ENCODE measurements around the gene HRH1. TPM values are rescaled to one million over a fixed set of nuclear protein-coding genes. Genes with fewer than 3 reads are reported as not detected.
"Not testable (repeated sequence)": the region's sequence is repeated elsewhere in the genome, so short reads cannot be mapped to it uniquely, and the experiment has no call there.

The HRH1 gene
- total RNA-seq, 1 experiment from 2014 or later, result 0.04 TPM

DNA sequence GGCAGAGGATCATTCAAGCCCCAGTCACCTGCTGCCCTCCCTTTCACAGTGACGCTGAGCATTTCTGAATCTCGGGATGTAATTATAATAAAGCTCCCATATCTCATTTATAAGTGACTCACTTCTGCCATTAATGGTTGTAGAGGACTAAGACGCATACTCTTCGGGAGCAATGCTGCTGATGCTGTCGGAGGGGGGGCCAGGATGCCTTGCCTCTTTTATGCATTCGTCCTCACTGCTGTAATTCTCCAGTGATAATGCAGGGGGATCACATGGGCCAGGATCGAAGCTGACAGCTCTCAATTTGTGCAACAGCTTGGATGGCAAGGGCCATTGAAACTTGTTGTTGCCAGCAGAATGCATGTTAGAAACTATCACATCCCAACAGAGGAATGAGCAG is 3.1 kb downstream of the HRH1 start:
- no peaks in the 10 kb centered on the region for H3K4me1 ChIP-seq
- H3K9me3 ChIP-seq (replicated peaks), result no peaks in the 10 kb centered on the region
- peaks cover 9% of the 10 kb centered on the region; the same call in 1 of the 2 replicates for H3K27me3 ChIP-seq
- H3K27ac ChIP-seq, result no peak overlapping the region
- no peak for DNase-seq
- H3K4me3 ChIP-seq, result no peak overlapping the region
- H3K36me3 ChIP-seq, result no peaks in the 10 kb centered on the region

DNA sequence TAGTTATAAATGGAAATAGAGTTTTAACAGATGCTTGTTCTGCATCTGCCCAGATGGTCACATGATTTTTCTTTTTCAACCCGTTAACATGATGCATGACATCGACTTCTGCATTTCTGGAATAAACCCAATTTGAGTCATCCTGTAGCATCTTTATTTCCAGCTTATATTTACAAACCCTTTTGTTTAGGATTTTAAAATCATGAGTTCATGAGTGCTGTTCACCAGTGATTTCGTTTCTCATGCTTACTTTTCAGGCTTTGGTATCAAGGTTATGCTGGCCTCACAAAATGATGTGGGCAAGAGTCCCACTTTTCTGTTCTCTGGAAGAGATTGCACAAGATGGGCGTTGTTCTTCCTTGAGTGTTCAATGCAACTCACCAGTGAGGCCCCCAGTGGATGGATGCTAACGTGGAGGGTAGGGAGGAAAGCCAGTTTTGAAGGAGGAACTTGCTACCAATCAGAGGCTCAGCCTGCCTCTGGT is 5.2 kb downstream of the HRH1 start:
- H3K27me3 ChIP-seq, result peaks cover 9% of the 10 kb centered on the region; the same call in 1 of the 2 replicates
- H3K36me3 ChIP-seq, result no peaks in the 10 kb centered on the region
- H3K27ac ChIP-seq, result no peak overlapping the region
- DNase-seq, result no peak
- H3K4me3 ChIP-seq, result no peak overlapping the region
- no peaks in the 10 kb centered on the region for H3K9me3 ChIP-seq (replicated peaks)
- H3K4me1 ChIP-seq, result no peaks in the 10 kb centered on the region

DNA sequence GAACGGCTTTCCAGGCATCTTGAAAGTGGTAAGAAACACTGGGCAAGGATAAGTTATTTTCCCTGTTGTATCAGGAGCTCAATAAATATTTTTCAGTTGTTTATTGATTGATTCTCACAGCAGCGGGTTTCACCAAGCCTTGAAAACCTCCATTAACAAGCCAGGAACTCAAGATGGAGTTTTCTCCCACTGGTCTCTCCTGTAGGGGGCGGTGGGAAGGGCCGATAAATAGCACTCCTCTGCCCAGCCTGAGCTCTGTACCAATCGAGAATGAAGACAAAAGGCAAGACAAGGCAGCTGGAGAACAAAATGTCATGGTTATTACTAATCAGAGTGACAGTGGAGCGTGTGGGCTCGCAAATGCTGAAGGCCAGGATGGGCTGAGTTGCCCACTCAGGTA is 7.4 kb downstream of the HRH1 start:
- DNase-seq, result no peak
- no peak overlapping the region for H3K4me3 ChIP-seq
- no peaks in the 10 kb centered on the region for H3K4me1 ChIP-seq
- H3K9me3 ChIP-seq (replicated peaks), result no peaks in the 10 kb centered on the region
- H3K36me3 ChIP-seq, result no peaks in the 10 kb centered on the region
- no peak overlapping the region for H3K27ac ChIP-seq
- H3K27me3 ChIP-seq, result peaks cover 9% of the 10 kb centered on the region; the same call in 1 of the 2 replicates

DNA sequence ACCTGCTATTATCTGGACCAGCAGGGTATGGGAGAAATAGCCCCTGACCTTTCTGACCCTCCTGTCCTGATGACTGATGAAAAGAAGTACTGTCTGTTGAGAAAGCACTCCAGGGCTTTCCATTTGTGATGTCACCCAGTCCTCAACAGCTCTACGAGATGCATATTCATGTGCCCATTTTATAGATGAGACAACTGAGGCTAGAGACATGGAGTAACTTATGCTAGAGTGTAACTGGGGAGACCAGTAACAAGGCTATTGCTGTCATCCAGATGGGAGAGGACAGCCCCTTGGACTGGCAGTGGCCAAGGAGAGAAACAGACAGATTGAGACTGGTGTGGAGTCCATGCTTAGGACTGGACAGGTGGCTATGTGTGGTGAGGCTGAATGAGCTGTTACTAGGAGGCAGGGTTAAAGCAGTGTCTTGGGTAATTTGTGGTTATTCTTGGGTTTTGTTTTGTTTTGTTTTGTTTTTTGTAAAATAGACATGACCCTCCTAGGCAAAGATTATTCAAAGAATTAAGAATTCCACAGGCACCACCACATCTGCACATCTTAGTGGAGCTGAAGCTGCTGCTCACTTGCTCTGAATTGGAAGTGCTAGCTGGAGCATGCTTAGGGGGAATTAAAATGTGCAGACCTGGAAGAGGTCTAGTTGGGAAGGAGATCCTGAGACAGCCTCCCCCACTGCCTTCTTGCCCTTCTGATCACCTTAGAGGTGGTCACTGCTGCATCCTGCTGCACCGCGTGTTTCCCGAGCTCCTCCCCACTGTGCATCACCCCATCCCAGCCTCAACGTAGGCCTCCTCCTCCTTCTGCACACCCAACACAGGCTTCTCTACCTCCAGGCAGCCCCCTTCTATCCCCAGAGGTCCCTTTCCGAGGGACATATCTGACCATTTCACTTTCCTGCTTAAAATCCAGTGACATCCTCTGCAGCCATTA is 8.4 kb downstream of the HRH1 start:
- Histone ChIP-seq H3K36me3 (no peaks in the 10 kb centered on the region), H3K27me3 (peaks cover 8% of the 10 kb centered on the region; the same call in 1 of the 2 replicates), H3K4me1 (no peaks in the 10 kb centered on the region), H3K4me3 (no peak overlapping the region), H3K9me3 (replicated peaks) (no peaks in the 10 kb centered on the region), H3K27ac (no peak overlapping the region)
- DNase-seq, result no peak

DNA sequence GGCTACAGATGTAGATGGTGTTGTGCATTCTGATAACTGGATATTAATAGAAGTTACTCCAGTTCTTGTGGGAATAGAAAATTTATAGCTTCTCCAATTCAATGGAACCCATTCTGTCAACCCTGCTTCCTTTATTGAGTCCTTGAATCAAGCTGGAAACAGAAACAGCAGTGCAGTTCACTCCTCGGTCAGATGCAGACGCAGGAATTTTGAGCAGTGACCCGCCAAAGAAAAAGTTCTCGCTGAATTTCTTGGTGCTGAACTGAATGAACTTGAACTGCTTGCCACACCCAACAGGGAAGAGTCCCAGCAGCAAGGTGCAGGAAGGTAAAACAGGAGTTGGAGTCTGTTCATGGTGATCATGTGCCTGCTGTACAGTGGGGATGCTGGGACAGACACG is 10.3 kb downstream of the HRH1 start:
- no peaks in the 10 kb centered on the region for H3K36me3 ChIP-seq
- peaks cover under 1% of the 10 kb centered on the region; the same call in 1 of the 2 replicates for H3K27me3 ChIP-seq
- DNase-seq, result no peak
- 0 out of 2 replicates have a peak, but pooled peaks cover under 1% of the 10 kb centered on the region for H3K4me1 ChIP-seq
- no peak overlapping the region for H3K4me3 ChIP-seq
- H3K27ac ChIP-seq, result no peak overlapping the region
- no peaks in the 10 kb centered on the region for H3K9me3 ChIP-seq (replicated peaks)

- Histone ChIP-seq H3K9me3 (replicated peaks) (no peaks in the 10 kb centered on the region), H3K4me3 (no peak overlapping the region), H3K27ac (no peak overlapping the region)
Observed at GRCh38 chr3:11165476-11165875, 11.2 kb downstream of the HRH1 start.

GRCh38 chr3:11166807-11167400 is 12.6 kb downstream of the HRH1 start:
- H3K4me3 ChIP-seq; DNase-seq; H3K9me3 ChIP-seq (replicated peaks); H3K4me1 ChIP-seq; H3K36me3 ChIP-seq; H3K27ac ChIP-seq; H3K27me3 ChIP-seq: not testable (repeated sequence)

More at GRCh38 chr3:11165476-11165875, 11.2 kb downstream of the HRH1 start:
- no peaks in the 10 kb centered on the region for H3K36me3 ChIP-seq
- no peak for DNase-seq
- H3K27me3 ChIP-seq, result no peaks in the 10 kb centered on the region; the same call in 1 of the 2 replicates
- H3K4me1 ChIP-seq, result 0 out of 2 replicates have a peak, but pooled peaks cover 3% of the 10 kb centered on the region

DNA sequence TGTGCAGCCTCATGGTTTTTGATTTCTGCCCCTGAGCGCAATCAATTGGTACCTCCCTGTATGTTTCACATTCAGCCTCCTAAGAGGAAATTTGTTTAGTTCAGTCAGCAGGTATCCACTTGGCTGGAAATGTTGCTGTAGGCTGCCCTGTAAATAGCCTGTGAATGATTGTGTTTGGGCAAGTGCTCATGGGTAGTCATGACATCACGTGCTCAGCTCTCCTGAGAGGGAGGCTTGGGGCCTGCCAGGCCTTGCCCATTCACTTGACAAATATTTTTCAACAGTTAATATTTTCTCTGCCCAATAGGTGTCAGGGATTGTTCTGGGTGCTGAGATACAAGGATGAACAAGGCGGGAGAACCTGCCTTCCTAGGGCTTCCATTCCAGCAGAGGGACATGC is 13.3 kb downstream of the HRH1 start:
- no peak for DNase-seq
- H3K9me3 ChIP-seq (replicated peaks), result no peaks in the 10 kb centered on the region
- peaks cover 7% of the 10 kb centered on the region; the same call in 1 of the 2 replicates for H3K4me1 ChIP-seq
- H3K27ac ChIP-seq, result no peak overlapping the region
- H3K27me3 ChIP-seq, result no peaks in the 10 kb centered on the region
- H3K4me3 ChIP-seq, result no peak overlapping the region
- no peaks in the 10 kb centered on the region for H3K36me3 ChIP-seq

DNA sequence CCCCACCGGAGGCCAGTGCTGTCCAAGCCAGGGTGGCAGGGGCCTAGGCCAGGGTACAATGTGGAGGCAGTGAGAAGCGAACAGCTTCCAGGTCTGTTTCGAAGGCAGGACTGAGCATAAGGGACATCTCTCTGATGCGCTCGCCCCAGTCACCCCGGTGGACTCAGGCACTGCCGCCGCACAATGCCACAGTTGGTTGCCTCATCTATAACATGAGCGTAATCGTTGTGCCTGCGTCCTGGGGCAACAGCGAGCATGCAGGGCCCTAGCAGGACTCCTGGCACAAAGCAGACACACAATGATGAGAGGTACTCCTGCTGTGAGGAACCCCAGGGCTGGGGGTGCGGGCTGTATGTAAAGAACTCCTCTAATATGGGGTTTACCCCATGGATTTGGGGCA is 14.1 kb downstream of the HRH1 start:
- H3K27ac ChIP-seq, result no peak overlapping the region
- no peaks in the 10 kb centered on the region for H3K9me3 ChIP-seq (replicated peaks)
- H3K4me1 ChIP-seq, result peaks cover 7% of the 10 kb centered on the region; the same call in 1 of the 2 replicates
- no peak for DNase-seq
- no peaks in the 10 kb centered on the region for H3K36me3 ChIP-seq
- no peak overlapping the region for H3K4me3 ChIP-seq
- H3K27me3 ChIP-seq, result no peaks in the 10 kb centered on the region

DNA sequence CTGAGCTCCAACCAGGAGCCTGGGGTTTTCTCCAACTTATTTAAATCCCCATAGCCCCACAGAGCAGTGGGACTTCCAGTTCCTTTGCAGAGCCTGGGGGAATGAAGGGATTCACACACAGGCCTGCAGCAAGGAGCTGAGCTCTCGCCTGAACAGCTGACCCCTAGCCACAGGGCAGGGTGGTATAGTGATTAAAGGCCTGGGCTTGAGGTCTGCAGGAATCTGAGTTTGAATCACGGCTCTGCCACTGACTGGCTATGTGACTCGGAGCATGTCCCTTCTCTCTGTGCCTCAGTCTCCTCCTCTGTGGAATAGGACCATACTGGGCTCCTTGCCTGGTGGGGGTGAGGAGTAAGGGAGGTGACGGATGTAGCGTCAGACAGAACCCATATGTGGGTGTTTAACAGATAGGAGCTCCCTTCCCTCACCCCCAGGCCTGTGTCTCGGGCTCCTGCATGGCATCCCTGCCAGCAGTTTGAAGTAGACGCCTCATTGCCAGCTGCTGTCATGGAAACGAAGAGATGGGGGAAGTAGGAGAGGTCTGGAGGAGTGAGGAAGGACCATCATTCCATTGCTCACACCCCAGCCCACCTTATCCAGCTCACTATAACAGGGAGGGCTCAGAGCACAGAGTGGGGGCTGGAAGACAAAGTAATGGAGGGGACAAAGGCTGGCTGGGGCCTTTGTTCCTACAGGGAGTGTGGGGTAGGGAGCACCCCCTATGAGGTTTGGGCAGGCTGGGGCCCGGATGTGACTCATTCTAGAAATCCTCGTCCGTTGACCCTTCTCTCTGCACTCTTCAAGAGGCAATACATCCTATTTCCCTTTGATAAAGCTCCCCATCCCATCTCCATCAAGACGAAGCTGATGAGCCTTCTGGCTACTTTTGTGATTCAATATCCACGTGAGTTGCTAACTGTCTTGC is 14.8 kb downstream of the HRH1 start:
- DNase-seq, result no peak
- no peaks in the 10 kb centered on the region for H3K36me3 ChIP-seq
- H3K27ac ChIP-seq, result no peak overlapping the region
- H3K4me1 ChIP-seq, result peaks cover 13% of the 10 kb centered on the region; the same call in 1 of the 2 replicates
- no peak overlapping the region for H3K4me3 ChIP-seq
- H3K27me3 ChIP-seq, result no peaks in the 10 kb centered on the region
- H3K9me3 ChIP-seq (replicated peaks), result no peaks in the 10 kb centered on the region

DNA sequence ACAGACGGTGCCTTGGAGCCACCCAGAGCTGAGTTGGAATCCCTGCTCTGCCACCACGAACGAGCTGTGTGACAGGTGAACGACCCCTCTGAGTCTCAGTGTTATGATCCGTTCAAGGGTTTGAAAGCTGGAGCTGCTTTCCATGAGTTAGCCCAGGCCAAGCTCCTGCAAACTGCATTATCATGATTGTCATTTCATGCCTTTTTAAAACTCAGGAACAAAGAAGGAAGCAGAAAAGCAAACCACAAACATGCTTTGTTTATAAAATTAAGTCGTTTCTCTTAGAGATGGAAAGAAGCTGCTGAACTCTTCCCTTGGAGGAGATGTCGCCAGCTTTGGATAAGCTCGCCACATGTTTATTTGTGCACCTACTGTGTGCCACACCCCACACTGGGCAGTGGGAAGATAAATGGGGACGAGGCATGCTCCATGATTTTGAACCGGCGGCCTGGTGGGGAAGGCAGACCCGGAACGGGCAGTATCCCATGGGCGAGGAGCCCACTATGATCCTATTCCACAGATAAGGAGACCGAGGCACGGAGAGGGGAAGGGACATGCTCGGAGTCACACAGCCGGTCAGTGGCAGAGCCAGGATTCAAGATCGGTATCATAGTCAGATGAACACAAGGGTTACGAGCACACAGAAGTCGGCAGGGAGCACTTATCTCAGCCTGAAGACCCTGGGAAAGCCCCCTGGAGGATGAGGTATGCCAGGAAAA is 15.9 kb downstream of the HRH1 start:
- no peak overlapping the region for H3K27ac ChIP-seq
- H3K9me3 ChIP-seq (replicated peaks), result no peaks in the 10 kb centered on the region
- no peaks in the 10 kb centered on the region for H3K36me3 ChIP-seq
- H3K4me1 ChIP-seq, result peaks cover 13% of the 10 kb centered on the region; the same call in 1 of the 2 replicates
- no peak for DNase-seq
- no peak overlapping the region for H3K4me3 ChIP-seq
- H3K27me3 ChIP-seq, result no peaks in the 10 kb centered on the region

- Histone ChIP-seq H3K4me1 (peaks cover 13% of the 10 kb centered on the region; the same call in 1 of the 2 replicates), H3K27ac (no peak overlapping the region), H3K4me3 (no peak overlapping the region), H3K27me3 (no peaks in the 10 kb centered on the region), H3K9me3 (replicated peaks) (no peaks in the 10 kb centered on the region), H3K36me3 (no peaks in the 10 kb centered on the region)
- no peak for DNase-seq
Observed at GRCh38 chr3:11172096-11172690, 17.9 kb downstream of the HRH1 start.

DNA sequence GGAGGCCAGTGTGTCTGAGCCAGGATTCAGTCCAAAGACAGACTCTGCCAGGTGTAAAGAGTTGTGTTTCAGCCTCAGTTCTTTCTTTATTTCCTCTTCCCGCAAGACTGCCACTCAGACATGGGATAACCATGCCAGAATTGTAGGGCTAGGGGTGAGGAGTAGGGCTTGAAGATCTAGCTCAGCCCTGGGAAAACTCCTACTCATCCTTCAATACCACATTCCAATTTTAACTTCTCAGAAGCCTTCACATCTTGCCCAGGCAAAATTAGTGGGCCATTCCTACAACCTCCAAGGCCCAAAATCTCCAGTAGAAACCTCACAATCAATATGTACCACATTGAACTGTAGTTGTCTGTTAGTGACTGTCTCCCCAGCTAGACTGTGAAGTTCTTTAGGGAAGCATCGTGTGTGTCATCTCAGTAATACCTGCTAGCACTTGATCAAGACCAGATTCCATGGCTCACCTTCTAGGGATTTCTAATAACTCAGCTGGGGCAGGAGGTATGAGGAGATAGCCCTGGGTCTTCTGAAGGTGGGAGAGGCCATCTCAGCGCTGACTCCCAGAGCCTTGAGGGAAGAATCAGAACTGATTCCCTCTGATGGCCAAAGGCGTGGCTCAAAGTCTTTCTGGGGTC is 19.7 kb downstream of the HRH1 start:
- no peak overlapping the region for H3K4me3 ChIP-seq
- no peaks in the 10 kb centered on the region for H3K27me3 ChIP-seq
- peaks cover 13% of the 10 kb centered on the region; the same call in 1 of the 2 replicates for H3K4me1 ChIP-seq
- H3K36me3 ChIP-seq, result no peaks in the 10 kb centered on the region
- DNase-seq, result peak in 1 of 2 experiments; percentile 46
- no peaks in the 10 kb centered on the region for H3K9me3 ChIP-seq (replicated peaks)
- H3K27ac ChIP-seq, result no peak overlapping the region
